Ovary (tissue), 9 donors: ENCODE measurements around the gene LRRTM4. TPM values are rescaled to one million over a fixed set of nuclear protein-coding genes. Genes with fewer than 3 reads are reported as not detected.

Experiments used
- DNase-seq, 5 donors: peaks; one replicate each; pipeline ENCODE4 v3.0.0-alpha.2; 2019 to 2020
- H3K27ac ChIP-seq, 2 donors: fragments of 200-600 bp; one replicate each; pipeline versions ENCODE4 v1.5.1 to v1.8.0; 2019 to 2022
- H3K27me3 ChIP-seq: fragments of 200-600 bp; one replicate; pipeline ENCODE4 v1.8.0; 2022
- H3K36me3 ChIP-seq: fragments of 200-600 bp; sonication (generic); one replicate; pipeline ENCODE4 v1.5.1; 2019
- H3K4me1 ChIP-seq: one replicate; pipeline ENCODE4 v1.8.1; 2013; ENCODE audit warnings: mild to moderate bottlenecking, moderate library complexity; ENCODE audit not compliant: insufficient read depth
- H3K4me3 ChIP-seq: fragments of 200-600 bp; sonication (generic); one replicate; pipeline ENCODE4 v1.5.1; 2017
- H3K9me3 ChIP-seq, 2 donors: fragments of 200-600 bp in 1 of 2; sonication (generic) in 1 of 2; one replicate each; pipeline versions ENCODE4 v1.5.1 to v1.8.1; 2013 to 2019; ENCODE audit warnings: mild to moderate bottlenecking in 1 of 2, moderate library complexity in 1 of 2
- EP300 ChIP-seq: sonication (generic); formaldehyde crosslinking; IDR thresholded peaks from one replicate; pipeline ENCODE4 v1.6.1; 2017; ENCODE audit warnings: antibody characterized with exemption
- POLR2A ChIP-seq: fragments of 450-650 bp; IDR thresholded peaks from one replicate; pipeline ENCODE4 v1.6.1; 2017; ENCODE audit warnings: antibody characterized with exemption, mild to moderate bottlenecking, moderate library complexity
- WGBS, 3 donors: extraction: QIAGEN DNeasy Blood & Tissue Kit in 1 of 3; methylation state at CpG; one replicate each; pipeline versions ENCODE4 v1.1.5 to v1.1.7; 2013 to 2017; 5-methylcytosine and 5-hydroxymethylcytosine counted together
- intact Hi-C, 4 donors: fragments of 100-400 bp; cut with DNase I; formaldehyde crosslinking; loops; one replicate each; pipeline versions ENCODE4 v1.11.0 to v1.15.1; 2022 to 2023
- polyA plus RNA-seq, 2 donors: library from polyadenylated mRNA; stranded (reverse); fragments of 200-250 nt in 1 of 2; fragments of 350-450 nt in 1 of 2; fragmentation: Illumina TruSeq in 1 of 2; extraction: RNeasy Lipid Tissue Mini Kit (QIAGEN cat#74804) in 1 of 2; gene quantifications; one replicate each; pipeline ENCODE4 v1.2.3, GENCODE V29; 2013 to 2014
- total RNA-seq, 7 donors: library from RNA; depleted of rRNA in 2 of 7; stranded (reverse); fragments of >200 nt in 2 of 7; fragmentation: NEBNext Ultra II Directional in 3 of 7; extraction: Animal tissue kit (Norgen Biotek cat#: 25700) in 3 of 7; gene quantifications; one replicate each; pipeline versions ENCODE4 v1.1.0 to v1.2.4, GENCODE V29; 2016 to 2023
- TF ChIP-seq, protein P1 (sequence below), 3 donors: fragments of 450-650 bp in 2 of 3; fragments of 200-600 bp in 1 of 3; IDR thresholded peaks; one replicate each; pipeline versions ENCODE4 v1.5.1 to v1.8.0; 2016 to 2022; ENCODE audit warnings: antibody characterized with exemption in 3 of 3, mild to moderate bottlenecking in 1 of 3
- donor health status: DM: no; HTN: no; CAD: no; lungs with moderate emphysema.
- donor health status: DM: no; HTN: no; CAD: no.
- donor health status: Bipolar disorder and iron deficiency.
- donor health status: DM: yes; HTN: yes; CAD: no.
- donor health status: DM: no; HTN: no; CAD: no.
- donor health status: DM: yes; HTN: yes; CAD: no.

The LRRTM4 gene
- total and polyA plus RNA-seq, 9 donors: 0.01 to 2.2 (median 0.71) TPM; not detected in 2

DNA sequence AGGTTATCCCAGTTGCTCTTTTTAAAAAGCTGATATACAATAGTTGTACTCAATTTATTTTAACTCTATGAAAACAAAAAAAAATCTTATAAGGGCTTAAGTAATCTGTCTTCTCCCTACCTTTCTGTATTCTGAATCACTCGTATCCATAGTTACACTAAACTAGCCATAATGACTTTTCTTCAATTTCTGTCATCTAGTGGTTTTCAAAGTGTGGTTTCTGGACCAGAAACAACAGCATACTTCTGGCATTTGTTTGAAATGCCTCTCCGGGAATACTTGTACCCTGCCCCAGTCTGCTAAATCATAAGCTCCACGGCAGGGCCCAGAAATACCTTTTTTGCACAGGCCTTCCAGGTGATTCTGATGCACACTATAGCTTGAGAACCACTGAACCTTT lies 253.6 kb downstream of the LRRTM4 start:
- TF ChIP-seq, protein P1, sequence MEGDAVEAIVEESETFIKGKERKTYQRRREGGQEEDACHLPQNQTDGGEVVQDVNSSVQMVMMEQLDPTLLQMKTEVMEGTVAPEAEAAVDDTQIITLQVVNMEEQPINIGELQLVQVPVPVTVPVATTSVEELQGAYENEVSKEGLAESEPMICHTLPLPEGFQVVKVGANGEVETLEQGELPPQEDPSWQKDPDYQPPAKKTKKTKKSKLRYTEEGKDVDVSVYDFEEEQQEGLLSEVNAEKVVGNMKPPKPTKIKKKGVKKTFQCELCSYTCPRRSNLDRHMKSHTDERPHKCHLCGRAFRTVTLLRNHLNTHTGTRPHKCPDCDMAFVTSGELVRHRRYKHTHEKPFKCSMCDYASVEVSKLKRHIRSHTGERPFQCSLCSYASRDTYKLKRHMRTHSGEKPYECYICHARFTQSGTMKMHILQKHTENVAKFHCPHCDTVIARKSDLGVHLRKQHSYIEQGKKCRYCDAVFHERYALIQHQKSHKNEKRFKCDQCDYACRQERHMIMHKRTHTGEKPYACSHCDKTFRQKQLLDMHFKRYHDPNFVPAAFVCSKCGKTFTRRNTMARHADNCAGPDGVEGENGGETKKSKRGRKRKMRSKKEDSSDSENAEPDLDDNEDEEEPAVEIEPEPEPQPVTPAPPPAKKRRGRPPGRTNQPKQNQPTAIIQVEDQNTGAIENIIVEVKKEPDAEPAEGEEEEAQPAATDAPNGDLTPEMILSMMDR (IDR thresholded peaks at IDR 0.05): no peak
- TF ChIP-seq EP300: no peak
- TF ChIP-seq POLR2A: no peak
- no peak for DNase-seq
- Histone ChIP-seq H3K9me3 (no peaks in the 10 kb centered on the region), H3K27me3 (no peaks in the 10 kb centered on the region), H3K4me3 (no peak overlapping the region), H3K36me3 (no peaks in the 10 kb centered on the region), H3K4me1 (no peaks in the 10 kb centered on the region), H3K27ac (no peak overlapping the region)
- intact Hi-C loops: no loop called here
- 82 to 88% (median 86%) methylated on average over 3 of the region's 3 CpGs for WGBS, 3 donors

GRCh38 chr2:77232909-77233425 lies 289.2 kb downstream of the LRRTM4 start:
- H3K27me3 ChIP-seq: no peaks in the 10 kb centered on the region
- DNase-seq: no peak
- no peaks in the 10 kb centered on the region for H3K36me3 ChIP-seq
- H3K4me1 ChIP-seq: no peaks in the 10 kb centered on the region
- H3K27ac ChIP-seq: no peak overlapping the region
- no peak for TF ChIP-seq POLR2A
- TF ChIP-seq, protein P1 (IDR thresholded peaks at IDR 0.05): no peak
- no peak for TF ChIP-seq EP300
- no peaks in the 10 kb centered on the region for H3K9me3 ChIP-seq
- intact Hi-C loops: no loop called here
- H3K4me3 ChIP-seq: no peak overlapping the region

GRCh38 chr2:77228391-77228790 lies 293.8 kb downstream of the LRRTM4 start:
- intact Hi-C loops: no loop called here

GRCh38 chr2:77210725-77211124 lies 311.5 kb downstream of the LRRTM4 start:
- no peak for DNase-seq
- Histone ChIP-seq H3K4me1 (no peaks in the 10 kb centered on the region), H3K36me3 (no peaks in the 10 kb centered on the region), H3K9me3 (no peaks in the 10 kb centered on the region), H3K27ac (no peak overlapping the region), H3K27me3 (no peaks in the 10 kb centered on the region), H3K4me3 (no peak overlapping the region)
- 80 to 88% (median 85%) methylated on average over 3 of the region's 3 CpGs for WGBS, 3 donors
- intact Hi-C loops: no loop called here
- TF ChIP-seq EP300 (no peak), POLR2A (no peak)
- TF ChIP-seq, protein P1 (IDR thresholded peaks at IDR 0.05): no peak

More at GRCh38 chr2:77228391-77228790, 293.8 kb downstream of the LRRTM4 start:
- no peaks in the 10 kb centered on the region for H3K9me3 ChIP-seq
- no peaks in the 10 kb centered on the region for H3K4me1 ChIP-seq
- H3K36me3 ChIP-seq: no peaks in the 10 kb centered on the region
- 62 to 69% (median 64%) methylated on average over 1 of the region's 1 CpG for WGBS, 3 donors
- no peak for DNase-seq
- H3K27me3 ChIP-seq: no peaks in the 10 kb centered on the region
- no peak overlapping the region for H3K4me3 ChIP-seq
- no peak overlapping the region for H3K27ac ChIP-seq
- TF ChIP-seq EP300: no peak
- TF ChIP-seq, protein P1 (IDR thresholded peaks at IDR 0.05): no peak
- TF ChIP-seq POLR2A: no peak
